GM06990 (cell line): Measurements from ENCODE around the gene C4orf46.

Experiments
- DNase-seq: peaks from one replicate; pipeline ENCODE4 v3.0.0-alpha.2; 2011; ENCODE audit not compliant: insufficient read length; ENCODE audit errors: extremely low read depth
- H3K27me3 ChIP-seq: replicated peaks from 2 replicates; pipeline ENCODE4 v1.6.0; 2011; ENCODE audit warnings: low read length; ENCODE audit not compliant: control insufficient read depth, insufficient read depth
- H3K36me3 ChIP-seq: 2 replicates; pipeline ENCODE4 v1.5.1; 2011; ENCODE audit warnings: low read length; ENCODE audit not compliant: control insufficient read depth, insufficient read depth
- H3K4me3 ChIP-seq: replicated peaks from 2 replicates; pipeline ENCODE4 v1.5.1; 2011; ENCODE audit warnings: low read depth, mild to moderate bottlenecking, control low read depth, low read length
- CTCF ChIP-seq: IDR thresholded peaks from 2 replicates; pipeline ENCODE4 v1.5.1; 2011; ENCODE audit warnings: low read length, control low read depth, mild to moderate bottlenecking, inconsistent platforms; ENCODE audit not compliant: insufficient read depth, poor library complexity, severe bottlenecking

C4orf46 gene

GRCh38 chr4:158671915-158672806 lies 474 bp upstream of the C4orf46 start, which contains the start of gene ETFDH:
ETFDH (plus strand) TSS chr4:158672296; CDS start chr4:158672457, 161 bp downstream.
- Histone ChIP-seq H3K27me3 (no peaks in the 10 kb centered on the region), H3K36me3 (no peaks in the 10 kb centered on the region), H3K4me3 (peak within 1 kb of the TSS; percentile 98)
- DNase-seq: peak; percentile 100
- TF ChIP-seq CTCF: peak; percentile 83

GRCh38 chr4:158670975-158671664 lies 567 bp downstream of the C4orf46 start:
- no peak for TF ChIP-seq CTCF
- no peaks in the 10 kb centered on the region for H3K27me3 ChIP-seq
- H3K4me3 ChIP-seq: peak overlapping the region; percentile 98
- H3K36me3 ChIP-seq: no peaks in the 10 kb centered on the region
- DNase-seq: peak; percentile 78

- TF ChIP-seq CTCF: no peak
- Histone ChIP-seq H3K27me3 (no peaks in the 10 kb centered on the region), H3K4me3 (no peak overlapping the region), H3K36me3 (no peaks in the 10 kb centered on the region; the same call in 1 of the 2 replicates)
- no peak for DNase-seq
Observed at GRCh38 chr4:158669310-158669709, 2.4 kb downstream of the C4orf46 start.

- Histone ChIP-seq H3K27me3 (no peaks in the 10 kb centered on the region), H3K36me3 (no peaks in the 10 kb centered on the region; the same call in 1 of the 2 replicates), H3K4me3 (no peak overlapping the region)
- DNase-seq: no peak
- peak; percentile 76 for TF ChIP-seq CTCF
Observed at GRCh38 chr4:158667651-158668198, 4.0 kb downstream of the C4orf46 start.

- Histone ChIP-seq H3K4me3 (no peak overlapping the region), H3K27me3 (no peaks in the 10 kb centered on the region), H3K36me3 (no peaks in the 10 kb centered on the region; the same call in 1 of the 2 replicates)
- no peak for DNase-seq
- TF ChIP-seq CTCF: no peak
Observed at GRCh38 chr4:158666892-158667291, 4.8 kb downstream of the C4orf46 start.
